Measurements from ENCODE around the gene AHI1.

DNA sequence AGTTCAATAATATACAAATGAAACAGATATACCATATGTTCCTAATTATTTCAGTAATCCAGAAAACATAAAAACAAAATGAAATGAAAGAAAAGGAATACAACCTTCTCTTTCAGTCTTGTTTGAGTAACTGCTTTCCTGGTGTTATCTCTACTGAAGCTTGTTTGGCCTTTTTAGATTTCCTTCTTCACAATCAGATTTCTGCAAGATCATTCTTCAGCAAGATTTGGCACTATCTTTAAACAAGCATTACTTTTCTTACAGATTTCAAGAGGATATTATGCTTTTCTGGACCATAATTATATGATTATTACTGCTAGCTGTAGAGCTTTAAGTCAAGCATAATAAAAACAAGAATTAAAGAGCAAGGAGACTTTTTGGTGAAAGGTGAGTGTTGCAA lies 196.2 kb downstream of the AHI1 start:
- TF ChIP-seq, protein P1, sequence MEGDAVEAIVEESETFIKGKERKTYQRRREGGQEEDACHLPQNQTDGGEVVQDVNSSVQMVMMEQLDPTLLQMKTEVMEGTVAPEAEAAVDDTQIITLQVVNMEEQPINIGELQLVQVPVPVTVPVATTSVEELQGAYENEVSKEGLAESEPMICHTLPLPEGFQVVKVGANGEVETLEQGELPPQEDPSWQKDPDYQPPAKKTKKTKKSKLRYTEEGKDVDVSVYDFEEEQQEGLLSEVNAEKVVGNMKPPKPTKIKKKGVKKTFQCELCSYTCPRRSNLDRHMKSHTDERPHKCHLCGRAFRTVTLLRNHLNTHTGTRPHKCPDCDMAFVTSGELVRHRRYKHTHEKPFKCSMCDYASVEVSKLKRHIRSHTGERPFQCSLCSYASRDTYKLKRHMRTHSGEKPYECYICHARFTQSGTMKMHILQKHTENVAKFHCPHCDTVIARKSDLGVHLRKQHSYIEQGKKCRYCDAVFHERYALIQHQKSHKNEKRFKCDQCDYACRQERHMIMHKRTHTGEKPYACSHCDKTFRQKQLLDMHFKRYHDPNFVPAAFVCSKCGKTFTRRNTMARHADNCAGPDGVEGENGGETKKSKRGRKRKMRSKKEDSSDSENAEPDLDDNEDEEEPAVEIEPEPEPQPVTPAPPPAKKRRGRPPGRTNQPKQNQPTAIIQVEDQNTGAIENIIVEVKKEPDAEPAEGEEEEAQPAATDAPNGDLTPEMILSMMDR (IDR thresholded peaks at IDR 0.05) = no peak
- no peak for TF ChIP-seq POLR2A (IDR thresholded peaks at IDR 0.05)

All from heart left ventricle (tissue), 13 donors.